GM12891 (cell line): Measurements from ENCODE around the gene ASXL1.

Experiments
- POLR2A ChIP-seq: IDR thresholded peaks from 2 replicates; pipeline ENCODE4 v1.6.1; 2011; ENCODE audit warnings: low read depth, low read length, control low read depth
- POLR2AphosphoS5 ChIP-seq: IDR thresholded peaks from 2 replicates; pipeline ENCODE4 v1.6.1; 2011; ENCODE audit warnings: low read depth, low read length, control low read depth
- POU2F2 ChIP-seq: IDR thresholded peaks from 2 replicates; pipeline ENCODE4 v1.6.1; 2011; ENCODE audit warnings: low read depth, mild to moderate bottlenecking, control low read depth, low read length, moderate library complexity
- SPI1 ChIP-seq: IDR thresholded peaks from 2 replicates; pipeline ENCODE4 v1.6.1; 2011; ENCODE audit warnings: low read depth, low read length, control low read depth
- TAF1 ChIP-seq: IDR thresholded peaks from 2 replicates; pipeline ENCODE4 v1.6.1; 2011; ENCODE audit warnings: low read depth, low read length, control low read depth

- no peak for TF ChIP-seq POLR2AphosphoS5
- no peak for TF ChIP-seq TAF1
- no peak for TF ChIP-seq POLR2A
- TF ChIP-seq SPI1 = no peak
- TF ChIP-seq POU2F2 = no peak
These were observed 103.9 kb downstream of the ASXL1 start for GRCh38 chr20:32461836-32462600.
